H1 (cell line): ENCODE results near the gene NUP210. TPM values are rescaled to one million over a fixed set of nuclear protein-coding genes. Genes with fewer than 3 reads are reported as not detected.

ENCODE experiments used
- CTCF ChIA-PET: fragments of 300-600 bp; sonication (Branson Sonifier 250); formaldehyde crosslinking; loops from one replicate; lab custom pipeline; 2021; ENCODE audit not compliant: partially characterized antibody; lab: Charles Lee
- POLR2A ChIA-PET: fragments of 300-600 bp; sonication (Branson Sonifier 250); formaldehyde crosslinking; loops from one replicate; lab custom pipeline; 2021; ENCODE audit warnings: inconsistent platforms; ENCODE audit not compliant: partially characterized antibody; lab: Charles Lee
- DNase-seq, 2 experiments: peaks; one replicate each; pipeline versions ENCODE4 v3.0.0 to v3.0.0-alpha.2; 2010 to 2022; ENCODE audit warnings: low spot score in 2 of 2, low read depth in 1 of 2, mixed read lengths in 1 of 2
- FAIRE-seq: peaks from 2 replicates; lab custom pipeline; 2011; peaks lifted over from hg19 to GRCh38; lab: Jason Lieb, UNC
- H2AFZ ChIP-seq: 2 replicates; pipeline ENCODE4 v1.8.1; 2012; ENCODE audit warnings: low read length, inconsistent platforms
- H2AK5ac ChIP-seq: 2 replicates; pipeline ENCODE4 v1.6.1; 2013; ENCODE audit warnings: low read depth, low read length
- H2BK120ac ChIP-seq: replicated peaks from 2 replicates; pipeline ENCODE3; 2013; ENCODE audit warnings: low read depth, low read length, inconsistent platforms
- H2BK12ac ChIP-seq: 2 replicates; pipeline ENCODE4 v1.6.1; 2013; ENCODE audit warnings: low read depth, low read length
- H2BK15ac ChIP-seq: 2 replicates; pipeline ENCODE4 v1.6.1; 2013; ENCODE audit warnings: low read length
- H2BK20ac ChIP-seq: 2 replicates; pipeline ENCODE4 v1.6.1; 2013; ENCODE audit warnings: low read length
- H2BK5ac ChIP-seq: 2 replicates; pipeline ENCODE4 v1.6.1; 2013; ENCODE audit warnings: low read depth, low read length
- H3K14ac ChIP-seq: 2 replicates; pipeline ENCODE4 v1.6.1; 2013; ENCODE audit warnings: inconsistent platforms; ENCODE audit not compliant: insufficient read length
- H3K18ac ChIP-seq: 2 replicates; pipeline ENCODE4 v1.6.1; 2013; ENCODE audit warnings: low read length; ENCODE audit errors: extremely low read depth
- H3K23ac ChIP-seq: 2 replicates; pipeline ENCODE4 v1.6.1; 2013; ENCODE audit warnings: inconsistent platforms; ENCODE audit not compliant: insufficient read length
- H3K23me2 ChIP-seq: 2 replicates; pipeline ENCODE4 v1.6.1; 2013; ENCODE audit warnings: low read depth, low read length
- H3K27ac ChIP-seq: 2 replicates; pipeline ENCODE4 v1.6.1; 2011; ENCODE audit warnings: low read depth, low read length, inconsistent platforms
- H3K27me3 ChIP-seq, 4 experiments: replicated peaks in 1 of 4; 1 replicate in 1 of 4; 2 replicates in 3 of 4; pipeline versions ENCODE4 v1.6.1 to v1.8.1; 2011 to 2013; ENCODE audit warnings: low read length in 3 of 4, mild to moderate bottlenecking in 3 of 4, inconsistent platforms in 2 of 4, mixed read lengths in 2 of 4, moderate library complexity in 1 of 4; ENCODE audit not compliant: control insufficient read depth in 3 of 4, insufficient read depth in 3 of 4; ENCODE audit errors: extremely low read depth in 1 of 4
- H3K36me3 ChIP-seq, 4 experiments: 2 replicates each; pipeline versions ENCODE4 v1.6.1 to v1.8.1; 2011 to 2013; ENCODE audit warnings: mild to moderate bottlenecking in 4 of 4, low read length in 3 of 4, moderate library complexity in 2 of 4, control low read depth in 1 of 4, inconsistent platforms in 1 of 4; ENCODE audit not compliant: insufficient read depth in 4 of 4, control insufficient read depth in 2 of 4
- H3K4ac ChIP-seq: replicated peaks from 2 replicates; pipeline ENCODE3; 2013; ENCODE audit warnings: low read length, low read depth, mixed read lengths, inconsistent platforms; ENCODE audit not compliant: insufficient read length
- H3K4me1 ChIP-seq, 4 experiments: replicated peaks in 1 of 4; 1 replicate in 1 of 4; 2 replicates in 3 of 4; pipeline versions ENCODE4 v1.6.1 to v1.8.1; 2011 to 2013; ENCODE audit warnings: low read length in 3 of 4, inconsistent platforms in 2 of 4, mixed read lengths in 1 of 4; ENCODE audit not compliant: insufficient read depth in 4 of 4, control insufficient read depth in 3 of 4
- H3K4me2 ChIP-seq, 2 experiments: 2 replicates each; pipeline versions ENCODE4 v1.6.1 to v1.8.1; 2011 to 2013; ENCODE audit warnings: low read depth in 2 of 2, low read length in 2 of 2, control low read depth in 1 of 2, inconsistent platforms in 1 of 2, mild to moderate bottlenecking in 1 of 2; ENCODE audit not compliant: insufficient read depth in 1 of 2
- H3K4me3 ChIP-seq, 4 experiments: fragments of 200-600, 300-600 bp in 1 of 4; sonication (generic), shearing (Covaris generic), sonication (Bioruptor Twin) in 1 of 4; 2 replicates each; pipeline versions ENCODE4 v1.5.1 to v1.8.1; 2011 to 2016; ENCODE audit warnings: low read length in 4 of 4, low read depth in 3 of 4, control low read depth in 2 of 4, inconsistent platforms in 2 of 4, mild to moderate bottlenecking in 2 of 4, mixed read lengths in 1 of 4, moderate library complexity in 1 of 4; ENCODE audit not compliant: insufficient read depth in 2 of 4; ENCODE audit errors: extremely low read depth in 1 of 4
- H3K56ac ChIP-seq: replicated peaks from 2 replicates; pipeline ENCODE3; 2013; ENCODE audit warnings: low read depth, mild to moderate bottlenecking, mixed read lengths, low read length, inconsistent platforms; ENCODE audit not compliant: insufficient read length
- H3K79me1 ChIP-seq: 2 replicates; pipeline ENCODE4 v1.6.1; 2013; ENCODE audit warnings: low read depth, low read length, control low read depth
- H3K79me2 ChIP-seq, 2 experiments: 2 replicates each; pipeline versions ENCODE4 v1.6.1 to v1.8.1; 2012 to 2013; ENCODE audit warnings: low read length in 2 of 2, mild to moderate bottlenecking in 2 of 2, inconsistent platforms in 1 of 2; ENCODE audit not compliant: insufficient read depth in 2 of 2, control insufficient read depth in 1 of 2
- H3K9ac ChIP-seq, 4 experiments: replicated peaks in 1 of 4; 1 replicate in 1 of 4; 2 replicates in 3 of 4; pipeline versions ENCODE4 v1.6.1 to v1.8.1; 2011 to 2013; ENCODE audit warnings: low read depth in 3 of 4, low read length in 3 of 4, control low read depth in 2 of 4, mild to moderate bottlenecking in 2 of 4, moderate library complexity in 2 of 4, inconsistent platforms in 1 of 4; ENCODE audit errors: extremely low read depth in 1 of 4
- H3K9me3 ChIP-seq, 2 experiments: 2 replicates each; pipeline versions ENCODE4 v1.6.1 to v1.8.1; 2012 to 2013; ENCODE audit warnings: mild to moderate bottlenecking in 2 of 2, moderate library complexity in 2 of 2, control low read depth in 1 of 2, inconsistent platforms in 1 of 2, low read depth in 1 of 2, low read length in 1 of 2, mixed read lengths in 1 of 2; ENCODE audit not compliant: insufficient read depth in 2 of 2
- H4K20me1 ChIP-seq, 2 experiments: replicated peaks in 1 of 2; 2 replicates each; pipeline versions ENCODE3 to v1.8.1; 2011 to 2013; ENCODE audit warnings: inconsistent platforms in 2 of 2, low read length in 2 of 2, mild to moderate bottlenecking in 1 of 2; ENCODE audit not compliant: insufficient read depth in 2 of 2, control insufficient read depth in 1 of 2
- H4K5ac ChIP-seq: 2 replicates; pipeline ENCODE4 v1.6.1; 2013; ENCODE audit warnings: low read length, low read depth, mixed read lengths, inconsistent platforms; ENCODE audit not compliant: insufficient read length
- H4K8ac ChIP-seq: 2 replicates; pipeline ENCODE4 v1.8.0; 2013; ENCODE audit warnings: mild to moderate bottlenecking, moderate library complexity, low read length, inconsistent platforms; ENCODE audit not compliant: insufficient read depth; ENCODE audit errors: extremely low read depth
- H4K91ac ChIP-seq: replicated peaks from 2 replicates; pipeline ENCODE3; 2013; ENCODE audit warnings: low read length, mixed read lengths, inconsistent platforms; ENCODE audit not compliant: insufficient read length
- HDAC2 ChIP-seq, 2 experiments: fragments of 300-600 bp in 1 of 2; sonication (generic) in 1 of 2; IDR thresholded peaks; 2 replicates each; pipeline ENCODE4 v1.6.1; 2011 to 2012; ENCODE audit warnings: low read depth in 2 of 2, low read length in 2 of 2, mild to moderate bottlenecking in 2 of 2, moderate library complexity in 2 of 2, borderline replicate concordance in 1 of 2, inconsistent platforms in 1 of 2
- WGBS, 2 experiments: shearing (Covaris generic) in 1 of 2; methylation state at CpG; one replicate each; pipeline versions ENCODE4 v1.1.6 to v1.1.7; 2013 to 2015; ENCODE audit warnings: low lambda C conversion rate in 2 of 2, mixed read lengths in 2 of 2, inconsistent platforms in 1 of 2, low coverage in 1 of 2, missing lambda C conversion rate in 1 of 2; ENCODE audit not compliant: insufficient replicate concordance in 2 of 2, insufficient coverage in 1 of 2, insufficient read length in 1 of 2; ENCODE audit errors: extremely low coverage in 1 of 2, missing lambda C conversion rate in 1 of 2; 5-methylcytosine and 5-hydroxymethylcytosine counted together
- polyA plus RNA-seq, 7 experiments: library from polyadenylated mRNA; depleted of rRNA in 3 of 7; stranded (reverse) in 5 of 7; unstranded in 2 of 7; fragments of >200 nt in 5 of 7; fragments of 200-250 nt in 2 of 7; gene quantifications; 1 replicate in 5 of 7; 2 replicates in 1 of 7; 4 replicates in 1 of 7; pipeline versions ENCODE4 v1.2.1 to v1.2.3, GENCODE V29; 2011 to 2013; ENCODE audit warnings: missing spikeins in 2 of 7, mixed read lengths in 2 of 7
- total RNA-seq: library from RNA; stranded (reverse); fragmentation: NEBNext Ultra II Directional; extraction: Animal tissue kit (Norgen Biotek cat#: 25700); gene quantifications from 2 replicates; pipeline ENCODE4 v1.2.1, GENCODE V29; 2021

The NUP210 gene
- total and polyA plus RNA-seq, 2 of the 8 experiments (the other 6 are each of a cell fraction or from before 2014, with no cell fraction given) = 51.0 to 53.7 TPM

- Histone ChIP-seq H2AFZ (no peak overlapping the region), H3K27me3 (no peaks in the 10 kb centered on the region), H3K79me1 (no peaks in the 10 kb centered on the region), H3K9me3 (no peaks in the 10 kb centered on the region), H3K23ac (no peak overlapping the region), H2BK15ac (no peak overlapping the region), H4K91ac (no peak overlapping the region), H3K4ac (no peak overlapping the region), H3K23me2 (no peaks in the 10 kb centered on the region), H2BK12ac (no peak overlapping the region), H3K79me2 (no peaks in the 10 kb centered on the region), H2BK5ac (no peak overlapping the region), H2BK120ac (no peak overlapping the region), H2AK5ac (no peak overlapping the region), H3K36me3 (no peaks in the 10 kb centered on the region), H3K14ac (no peak overlapping the region), H4K20me1 (no peaks in the 10 kb centered on the region), H3K56ac (no peak overlapping the region), H2BK20ac (no peak overlapping the region), H4K8ac (no peak overlapping the region), H4K5ac (no peak overlapping the region), H3K4me1 (peaks cover 0 to 4% (median 2%) of the 10 kb centered on the region in 4 experiments; a peak in 2 of 7 replicates), H3K27ac (no peak overlapping the region), H3K18ac (no peak overlapping the region), H3K4me2 (no peak overlapping the region), H3K9ac (no peak overlapping the region), H3K4me3 (no peak overlapping the region)
- 81% methylated on average over 3 of the region's 3 CpGs; no CpG with 5 or more reads in 1 of the 2 experiments for whole genome bisulfite sequencing, 2 experiments
- FAIRE-seq = no peak
- DNase-seq = no peak
- TF ChIP-seq HDAC2 (IDR thresholded peaks at IDR 0.05; ENCODE audit: borderline replicate concordance in 1 of 2, low read depth in 2 of 2, low read length in 2 of 2) = no peak
- ChIA-PET POLR2A (no interaction called here), CTCF (interaction anchor here (0.6 to 3.0 kb wide), 12 partner anchors 8 to 571 kb away, joined by 3 to 12 read pairs (median 4); partner anchors contain the start of gene WNT7A)
Measured at GRCh38 chr3:13309004-13309403, 111.1 kb downstream of the NUP210 start.
